Keratinocyte (primary cell): Measurements from ENCODE around the gene ADPRS.
A peak's percentile ranks its signal among the peaks of the same experiment; 100 is the strongest.

Source experiments
- CTCF ChIP-seq, 3 experiments: IDR thresholded peaks in 1 of 3; conservative IDR thresholded peaks in 1 of 3; optimal IDR thresholded peaks in 1 of 3; 2 replicates in 2 of 3; 3 replicates in 1 of 3; pipeline versions ENCODE3 to v1.5.1; 2011; ENCODE audit warnings: low read length in 3 of 3, mild to moderate bottlenecking in 3 of 3, moderate library complexity in 2 of 3, control low read depth in 1 of 3, inconsistent platforms in 1 of 3; ENCODE audit not compliant: insufficient read depth in 2 of 3; ENCODE audit errors: extremely low read depth in 1 of 3
- EZH2 ChIP-seq: IDR thresholded peaks from one replicate; pipeline ENCODE4 v1.6.1; 2012; ENCODE audit warnings: inconsistent platforms, mild to moderate bottlenecking, low read length, moderate library complexity

- TF ChIP-seq CTCF (optimal IDR thresholded peaks at IDR 0.05 in 1 of 3, IDR thresholded peaks at IDR 0.05 in 1 of 3, conservative IDR thresholded peaks at IDR 0.05 in 1 of 3; ENCODE audit: extremely low read depth in 1 of 3, insufficient read depth in 2 of 3, low read length in 3 of 3) (peak; percentile 61 to 66 (median 62)), EZH2 (no peak)
Observed at GRCh38 chr1:36134505-36135329, 46.0 kb downstream of the ADPRS start.
